Memory B cell (primary cell): ENCODE data around the gene COX7A2L.
"Not testable (repeated sequence)": the region's sequence is repeated elsewhere in the genome, so short reads cannot be mapped to it uniquely, and the experiment has no call there.

Experiments
- ATAC-seq: fragments of 150-1000 bp; cut with Tn5 transposase; 2 replicates; pipeline ENCODE4 v1.10.0; 2021; ENCODE audit warnings: low read depth, mild to moderate bottlenecking, moderate library complexity
- DNase-seq, 2 donors: peaks; one replicate each; pipeline ENCODE4 v3.0.0; 2022; ENCODE audit warnings: low spot score in 2 of 2
- H3K27ac Mint-ChIP-seq: one replicate; pipeline ENCODE4 v1.8.0; 2022; ENCODE audit warnings: mild to moderate bottlenecking, moderate library complexity, mixed read lengths
- H3K27me3 Mint-ChIP-seq: one replicate; pipeline ENCODE4 v1.8.0; 2022; ENCODE audit warnings: mixed read lengths
- H3K36me3 Mint-ChIP-seq: one replicate; pipeline ENCODE4 v1.8.0; 2022; ENCODE audit warnings: mild to moderate bottlenecking, mixed read lengths
- H3K4me1 Mint-ChIP-seq: one replicate; pipeline ENCODE4 v1.8.0; 2022; ENCODE audit warnings: mixed read lengths
- H3K4me3 Mint-ChIP-seq: one replicate; pipeline ENCODE4 v1.8.0; 2022; ENCODE audit warnings: mild to moderate bottlenecking, moderate library complexity, mixed read lengths
- H3K9me3 Mint-ChIP-seq: one replicate; pipeline ENCODE4 v1.8.0; 2022; ENCODE audit warnings: mixed read lengths

Gene COX7A2L

GRCh38 chr2:42360890-42361727 is at the start of gene COX7A2L:
COX7A2L (minus strand) TSS chr2:42361217; CDS start chr2:42361161, 56 bp downstream.
- Mint-ChIP-seq H3K27me3 (peaks cover 3% of the 10 kb centered on the region), H3K9me3 (no peaks in the 10 kb centered on the region), H3K4me1 (peaks cover 29% of the 10 kb centered on the region), H3K4me3 (peak within 1 kb of the TSS; percentile 92), H3K27ac (peak within 1 kb of the TSS; percentile 96), H3K36me3 (peaks cover 2% of the 10 kb centered on the region)
- ATAC-seq = peak; percentile 89
- DNase-seq = peak; percentile 93

- no peaks in the 10 kb centered on the region for H3K36me3 Mint-ChIP-seq
- no peaks in the 10 kb centered on the region for H3K4me1 Mint-ChIP-seq
- no peak overlapping the region for H3K4me3 Mint-ChIP-seq
- H3K9me3 Mint-ChIP-seq = no peaks in the 10 kb centered on the region
- no peak for DNase-seq
- no peak for ATAC-seq
- H3K27ac Mint-ChIP-seq = no peak overlapping the region
- H3K27me3 Mint-ChIP-seq = peaks cover 6% of the 10 kb centered on the region
Measured at GRCh38 chr2:42408009-42408408, 47.0 kb upstream of the COX7A2L start.

- Mint-ChIP-seq H3K27ac (no peak overlapping the region), H3K27me3 (peaks cover 6% of the 10 kb centered on the region), H3K4me1 (no peaks in the 10 kb centered on the region), H3K4me3 (no peak overlapping the region), H3K36me3 (no peaks in the 10 kb centered on the region), H3K9me3 (peaks cover 2% of the 10 kb centered on the region)
- ATAC-seq (no peak), DNase-seq (no peak)
Measured at GRCh38 chr2:42407476-42407875, 46.5 kb upstream of the COX7A2L start.

- DNase-seq (no peak), ATAC-seq (no peak)
- Mint-ChIP-seq H3K27ac (no peak overlapping the region), H3K36me3 (no peaks in the 10 kb centered on the region), H3K9me3 (peaks cover 2% of the 10 kb centered on the region), H3K4me1 (no peaks in the 10 kb centered on the region), H3K4me3 (no peak overlapping the region), H3K27me3 (peaks cover 5% of the 10 kb centered on the region)
Measured at GRCh38 chr2:42404676-42405075, 43.7 kb upstream of the COX7A2L start.

GRCh38 chr2:42401773-42402172 is 40.8 kb upstream of the COX7A2L start:
- DNase-seq = no peak
- no peak for ATAC-seq
- H3K27ac Mint-ChIP-seq = no peak overlapping the region

GRCh38 chr2:42398052-42398451 is 37.0 kb upstream of the COX7A2L start:
- not testable (repeated sequence) for H3K36me3 Mint-ChIP-seq, H3K27ac Mint-ChIP-seq, H3K4me1 Mint-ChIP-seq, H3K9me3 Mint-ChIP-seq, DNase-seq, H3K4me3 Mint-ChIP-seq, H3K27me3 Mint-ChIP-seq, ATAC-seq

More at GRCh38 chr2:42401773-42402172, 40.8 kb upstream of the COX7A2L start:
- Mint-ChIP-seq H3K4me1 (no peaks in the 10 kb centered on the region), H3K36me3 (no peaks in the 10 kb centered on the region), H3K27me3 (no peaks in the 10 kb centered on the region), H3K4me3 (no peak overlapping the region), H3K9me3 (peaks cover 2% of the 10 kb centered on the region)

- DNase-seq, H3K27me3 Mint-ChIP-seq, ATAC-seq, H3K9me3 Mint-ChIP-seq, H3K27ac Mint-ChIP-seq, H3K4me1 Mint-ChIP-seq, H3K36me3 Mint-ChIP-seq, H3K4me3 Mint-ChIP-seq: not testable (repeated sequence)
Measured at GRCh38 chr2:42393320-42393719, 32.3 kb upstream of the COX7A2L start.

GRCh38 chr2:42392191-42392590 is 31.2 kb upstream of the COX7A2L start:
- H3K4me3 Mint-ChIP-seq = no peak overlapping the region
- no peaks in the 10 kb centered on the region for H3K9me3 Mint-ChIP-seq
- ATAC-seq = no peak
- no peaks in the 10 kb centered on the region for H3K4me1 Mint-ChIP-seq
- H3K27me3 Mint-ChIP-seq = peaks cover 2% of the 10 kb centered on the region
- no peaks in the 10 kb centered on the region for H3K36me3 Mint-ChIP-seq
- DNase-seq = no peak
- no peak overlapping the region for H3K27ac Mint-ChIP-seq

GRCh38 chr2:42390401-42390969 is 29.5 kb upstream of the COX7A2L start:
- Mint-ChIP-seq H3K27me3 (peaks cover 2% of the 10 kb centered on the region), H3K27ac (no peak overlapping the region), H3K36me3 (no peaks in the 10 kb centered on the region), H3K4me3 (no peak overlapping the region), H3K9me3 (no peaks in the 10 kb centered on the region), H3K4me1 (no peaks in the 10 kb centered on the region)
- DNase-seq (no peak), ATAC-seq (no peak)

GRCh38 chr2:42386682-42387081 is 25.7 kb upstream of the COX7A2L start:
- no peak for DNase-seq

GRCh38 chr2:42385225-42385624 is 24.2 kb upstream of the COX7A2L start:
- H3K4me1 Mint-ChIP-seq = no peaks in the 10 kb centered on the region
- H3K9me3 Mint-ChIP-seq = no peaks in the 10 kb centered on the region
- H3K27me3 Mint-ChIP-seq = peaks cover 3% of the 10 kb centered on the region
- no peak overlapping the region for H3K4me3 Mint-ChIP-seq
- H3K27ac Mint-ChIP-seq = no peak overlapping the region
- DNase-seq (no peak), ATAC-seq (no peak)
- H3K36me3 Mint-ChIP-seq = no peaks in the 10 kb centered on the region

More at GRCh38 chr2:42386682-42387081, 25.7 kb upstream of the COX7A2L start:
- Mint-ChIP-seq H3K36me3 (no peaks in the 10 kb centered on the region), H3K9me3 (no peaks in the 10 kb centered on the region), H3K4me1 (no peaks in the 10 kb centered on the region), H3K27me3 (no peaks in the 10 kb centered on the region), H3K4me3 (no peak overlapping the region), H3K27ac (no peak overlapping the region)
- peak; percentile 38 for ATAC-seq

- DNase-seq = no peak
- H3K36me3 Mint-ChIP-seq = no peaks in the 10 kb centered on the region
- H3K4me3 Mint-ChIP-seq = no peak overlapping the region
- H3K4me1 Mint-ChIP-seq = no peaks in the 10 kb centered on the region
- H3K9me3 Mint-ChIP-seq = no peaks in the 10 kb centered on the region
- peaks cover 3% of the 10 kb centered on the region for H3K27me3 Mint-ChIP-seq
- no peak overlapping the region for H3K27ac Mint-ChIP-seq
- ATAC-seq = no peak
Measured at GRCh38 chr2:42383855-42384530, 23.0 kb upstream of the COX7A2L start.

- Mint-ChIP-seq H3K9me3 (no peaks in the 10 kb centered on the region), H3K4me3 (no peak overlapping the region), H3K4me1 (no peaks in the 10 kb centered on the region), H3K27me3 (peaks cover 3% of the 10 kb centered on the region), H3K36me3 (no peaks in the 10 kb centered on the region), H3K27ac (no peak overlapping the region)
- DNase-seq = no peak
- no peak for ATAC-seq
Measured at GRCh38 chr2:42382144-42382543, 21.1 kb upstream of the COX7A2L start.

GRCh38 chr2:42380026-42380425 is 19.0 kb upstream of the COX7A2L start:
- H3K4me3 Mint-ChIP-seq, DNase-seq, H3K36me3 Mint-ChIP-seq, H3K27me3 Mint-ChIP-seq, H3K9me3 Mint-ChIP-seq, ATAC-seq, H3K27ac Mint-ChIP-seq, H3K4me1 Mint-ChIP-seq: not testable (repeated sequence)
